ENCODE data around the gene RGS12.

RGS12 gene

DNA sequence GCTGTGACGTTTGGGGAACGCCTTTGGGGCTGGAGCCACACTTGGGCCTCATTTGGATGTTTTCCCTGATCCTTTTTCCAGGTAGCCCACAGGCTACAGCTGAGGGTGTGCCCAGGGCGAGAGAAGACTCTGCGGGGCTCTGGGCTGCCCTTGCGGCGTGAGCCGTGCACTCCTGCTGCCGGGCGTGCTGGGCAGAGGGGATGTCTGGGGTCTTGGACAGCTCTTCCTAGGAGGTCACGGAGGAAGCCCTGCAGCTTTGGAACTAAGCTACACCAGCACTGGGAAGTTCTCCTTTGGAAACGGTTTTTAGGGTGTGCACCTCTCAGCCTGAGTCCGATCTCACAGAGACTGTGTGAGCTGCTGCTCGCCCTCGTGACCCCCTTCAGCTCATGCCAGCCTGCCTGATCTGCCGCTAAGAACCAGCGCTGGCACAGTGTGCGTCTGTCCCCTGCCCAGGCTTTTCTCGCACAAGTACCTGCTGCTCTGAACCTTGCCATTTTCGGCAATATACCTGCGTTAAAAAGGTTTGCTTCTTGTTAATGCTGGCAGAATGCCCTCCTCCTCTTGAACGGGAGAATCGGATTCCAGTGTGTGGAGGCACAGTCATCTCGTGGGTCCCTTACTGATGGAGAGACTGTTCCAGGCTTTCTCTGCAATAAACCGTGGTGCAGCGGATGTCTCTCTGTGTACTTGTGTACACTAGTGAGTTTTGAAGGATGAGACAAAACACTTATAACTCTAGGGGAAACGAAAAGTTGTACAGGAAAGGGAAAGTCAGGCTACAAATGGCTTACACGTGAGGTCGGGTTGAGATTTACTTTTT is 29.6 kb upstream of the RGS12 start:
- Mint-ChIP-seq H3K36me3 (ENCODE audit: low read depth) (no peaks in the 10 kb centered on the region), H3K4me1 (ENCODE audit: low read depth) (no peaks in the 10 kb centered on the region), H3K27me3 (ENCODE audit: low read depth) (no peaks in the 10 kb centered on the region), H3K4me3 (no peak overlapping the region), H3K9me3 (no peaks in the 10 kb centered on the region), H3K27ac (no peak overlapping the region)

GRCh38 chr4:3263876-3264193 is 29.0 kb upstream of the RGS12 start:
- H3K4me1 Mint-ChIP-seq (ENCODE audit: low read depth), result no peaks in the 10 kb centered on the region
- no peaks in the 10 kb centered on the region for H3K27me3 Mint-ChIP-seq (ENCODE audit: low read depth)
- no peaks in the 10 kb centered on the region for H3K9me3 Mint-ChIP-seq
- no peak overlapping the region for H3K27ac Mint-ChIP-seq
- H3K4me3 Mint-ChIP-seq, result no peak overlapping the region
- H3K36me3 Mint-ChIP-seq (ENCODE audit: low read depth), result no peaks in the 10 kb centered on the region

GRCh38 chr4:3266076-3266475 is 26.7 kb upstream of the RGS12 start:
- Mint-ChIP-seq H3K27me3 (ENCODE audit: low read depth) (no peaks in the 10 kb centered on the region), H3K4me1 (ENCODE audit: low read depth) (no peaks in the 10 kb centered on the region), H3K4me3 (no peak overlapping the region), H3K36me3 (ENCODE audit: low read depth) (no peaks in the 10 kb centered on the region), H3K27ac (no peak overlapping the region), H3K9me3 (no peaks in the 10 kb centered on the region)

DNA sequence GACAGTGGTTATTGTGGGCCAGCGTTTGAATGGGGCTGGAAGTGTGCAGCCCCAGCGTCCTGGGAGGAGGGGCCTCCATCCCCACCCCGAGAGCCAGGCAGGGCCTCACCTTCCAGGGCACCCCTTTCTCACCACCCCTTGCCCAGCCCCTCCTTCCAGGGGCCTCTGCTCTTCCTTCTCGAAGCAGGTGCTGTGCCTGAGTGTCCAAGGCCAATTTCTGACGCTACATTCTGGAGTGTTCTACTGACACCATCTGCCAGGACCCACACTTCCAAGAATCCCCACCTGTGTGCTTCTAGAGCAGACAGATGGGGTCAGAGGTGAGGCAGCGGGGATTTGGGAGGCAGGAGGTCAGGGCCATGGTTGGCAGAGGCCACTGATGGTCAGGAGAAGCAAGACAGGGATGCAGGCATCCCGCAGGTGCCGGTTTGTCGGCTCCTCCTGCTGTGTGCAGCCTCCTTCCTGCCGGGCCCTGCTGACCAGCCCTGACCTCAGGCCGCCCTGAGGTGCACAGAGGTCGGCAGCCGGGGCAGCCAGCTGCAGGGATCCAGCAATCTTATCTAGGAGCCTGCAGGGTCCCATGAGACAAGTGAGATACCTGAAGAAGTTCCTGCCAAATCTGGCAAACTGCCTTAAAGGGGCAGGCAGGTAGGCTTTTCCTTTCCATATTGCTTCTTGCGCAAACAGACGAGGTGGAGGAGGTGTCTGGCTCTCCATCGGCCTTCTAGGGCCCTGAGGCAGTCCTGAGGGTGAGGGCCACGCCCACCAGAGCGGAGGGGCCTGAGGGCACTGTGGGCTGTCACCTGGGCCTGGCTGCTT is 25.0 kb upstream of the RGS12 start:
- Mint-ChIP-seq H3K9me3 (no peaks in the 10 kb centered on the region), H3K27ac (no peak overlapping the region), H3K4me1 (ENCODE audit: low read depth) (no peaks in the 10 kb centered on the region), H3K4me3 (no peak overlapping the region), H3K27me3 (ENCODE audit: low read depth) (no peaks in the 10 kb centered on the region), H3K36me3 (ENCODE audit: low read depth) (no peaks in the 10 kb centered on the region)

DNA sequence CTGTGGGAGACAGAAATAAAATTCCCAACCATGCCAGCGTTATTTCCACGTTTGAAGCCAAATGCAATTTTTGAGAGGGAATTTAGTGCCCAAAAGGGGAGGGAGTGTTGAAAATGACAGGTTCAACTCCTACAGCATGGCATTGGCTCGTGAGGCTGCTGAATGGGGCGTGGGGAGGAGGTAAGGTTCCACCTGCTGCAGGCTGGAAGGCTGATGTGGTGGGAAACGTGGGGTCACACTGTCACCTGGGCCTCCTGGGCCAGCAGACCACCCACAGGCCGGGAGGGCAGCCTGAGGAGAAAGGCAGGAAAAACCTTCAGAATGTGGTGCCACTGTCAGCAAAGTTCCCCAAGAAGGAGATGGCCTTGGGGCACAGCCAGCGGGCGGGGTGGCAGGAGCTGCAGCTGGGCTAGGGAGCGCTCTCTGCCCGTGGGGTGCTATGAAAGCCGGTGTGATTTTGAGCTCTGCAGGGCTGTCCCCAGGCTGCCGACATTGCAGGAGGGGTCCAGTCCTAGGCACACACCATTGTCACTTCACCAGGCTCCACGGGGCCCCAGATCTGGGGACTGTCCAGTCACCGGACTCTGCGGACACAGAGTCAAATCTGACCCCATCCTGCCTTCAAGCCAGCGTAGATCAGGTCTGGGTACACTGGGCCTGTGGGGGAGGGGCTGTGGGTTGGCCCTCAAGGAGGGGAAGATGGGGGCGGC is 24.3 kb upstream of the RGS12 start:
- Mint-ChIP-seq H3K27ac (no peak overlapping the region), H3K4me3 (no peak overlapping the region), H3K9me3 (no peaks in the 10 kb centered on the region), H3K4me1 (ENCODE audit: low read depth) (no peaks in the 10 kb centered on the region), H3K27me3 (ENCODE audit: low read depth) (peaks cover 3% of the 10 kb centered on the region), H3K36me3 (ENCODE audit: low read depth) (no peaks in the 10 kb centered on the region)

GRCh38 chr4:3269105-3269927 is 23.5 kb upstream of the RGS12 start:
- Mint-ChIP-seq H3K4me1 (ENCODE audit: low read depth) (no peaks in the 10 kb centered on the region), H3K4me3 (no peak overlapping the region), H3K9me3 (no peaks in the 10 kb centered on the region), H3K27me3 (ENCODE audit: low read depth) (peaks cover 4% of the 10 kb centered on the region), H3K36me3 (ENCODE audit: low read depth) (no peaks in the 10 kb centered on the region), H3K27ac (no peak overlapping the region)

DNA sequence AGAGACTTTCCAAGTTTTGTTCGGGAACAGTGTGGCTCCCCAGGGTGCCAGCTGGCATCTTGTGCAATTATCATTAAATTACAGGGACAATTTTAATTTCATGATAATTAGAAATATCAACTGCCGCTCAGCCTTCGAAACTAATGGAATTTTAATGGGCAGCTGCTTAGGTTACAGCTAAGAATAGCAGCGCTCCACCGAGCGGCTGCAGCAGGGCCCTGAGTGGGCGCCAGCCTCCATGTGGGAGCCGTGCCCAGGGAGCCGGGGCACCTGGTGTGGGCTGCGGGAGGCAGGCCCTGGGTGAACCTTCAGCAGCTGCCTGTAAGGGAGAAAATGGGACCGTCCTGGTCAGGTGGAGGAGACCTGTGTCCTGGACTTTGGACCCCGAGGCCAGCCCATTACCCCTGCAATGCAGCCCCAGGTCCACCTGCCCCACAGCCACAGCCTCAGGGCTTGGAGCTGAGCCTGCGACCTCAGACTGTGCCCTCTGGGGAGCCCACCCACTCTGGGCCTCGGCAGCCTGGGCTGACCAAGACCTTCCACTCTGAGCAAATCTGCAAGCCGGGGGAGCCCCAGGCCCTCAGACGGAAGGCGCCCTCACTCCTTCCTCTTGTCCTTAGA is 22.7 kb upstream of the RGS12 start:
- H3K36me3 Mint-ChIP-seq (ENCODE audit: low read depth), result no peaks in the 10 kb centered on the region
- H3K27ac Mint-ChIP-seq, result no peak overlapping the region
- no peaks in the 10 kb centered on the region for H3K9me3 Mint-ChIP-seq
- H3K27me3 Mint-ChIP-seq (ENCODE audit: low read depth), result peaks cover 4% of the 10 kb centered on the region
- H3K4me3 Mint-ChIP-seq, result no peak overlapping the region
- no peaks in the 10 kb centered on the region for H3K4me1 Mint-ChIP-seq (ENCODE audit: low read depth)

DNA sequence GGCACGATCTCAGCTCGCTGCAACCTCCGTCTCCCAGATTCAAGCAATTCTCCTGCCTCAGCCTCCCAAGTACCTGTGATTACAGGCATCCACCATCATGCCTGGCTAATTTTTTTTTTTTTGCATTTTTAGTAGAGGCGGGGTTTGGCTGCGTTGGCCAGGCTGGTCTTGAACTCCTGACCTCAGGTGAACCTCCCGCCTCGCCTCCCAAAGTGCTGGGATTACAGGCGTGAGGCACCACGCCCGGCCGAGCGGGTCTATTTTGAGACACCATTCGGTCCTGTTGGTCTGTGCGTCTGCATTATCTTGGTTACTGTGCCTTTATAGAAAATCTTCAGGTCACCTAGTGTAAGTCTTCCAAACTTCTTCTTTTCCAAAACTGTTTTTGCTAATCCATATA is 21.7 kb upstream of the RGS12 start:
- no peaks in the 10 kb centered on the region for H3K9me3 Mint-ChIP-seq
- no peaks in the 10 kb centered on the region for H3K36me3 Mint-ChIP-seq (ENCODE audit: low read depth)
- peaks cover 4% of the 10 kb centered on the region for H3K27me3 Mint-ChIP-seq (ENCODE audit: low read depth)
- H3K4me3 Mint-ChIP-seq, result no peak overlapping the region
- no peak overlapping the region for H3K27ac Mint-ChIP-seq
- H3K4me1 Mint-ChIP-seq (ENCODE audit: low read depth), result peaks cover 6% of the 10 kb centered on the region

DNA sequence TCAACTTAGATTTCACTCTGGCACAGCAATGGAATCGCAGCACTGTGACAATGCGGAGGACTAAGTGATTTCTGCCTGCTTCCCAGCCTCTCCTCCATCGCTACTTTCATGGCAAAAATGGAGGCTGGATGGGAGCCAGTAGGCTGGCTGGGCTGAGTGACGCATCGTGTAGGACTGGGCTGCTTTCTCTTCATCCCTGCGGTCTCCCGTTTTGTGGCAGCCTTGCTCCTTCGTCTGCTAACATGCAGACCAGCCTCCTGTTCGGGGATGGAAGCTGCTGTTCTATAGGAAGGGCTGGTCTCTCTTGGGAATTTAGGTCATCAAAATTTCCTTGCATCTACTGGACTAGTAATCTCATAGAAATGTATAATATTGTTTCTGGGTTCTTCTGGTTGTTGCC is 15.8 kb upstream of the RGS12 start:
- peaks cover 6% of the 10 kb centered on the region for H3K4me1 Mint-ChIP-seq (ENCODE audit: low read depth)
- peaks cover 6% of the 10 kb centered on the region for H3K36me3 Mint-ChIP-seq (ENCODE audit: low read depth)
- H3K27ac Mint-ChIP-seq, result no peak overlapping the region
- H3K9me3 Mint-ChIP-seq, result peaks cover 7% of the 10 kb centered on the region
- no peak overlapping the region for H3K4me3 Mint-ChIP-seq
- peaks cover 14% of the 10 kb centered on the region for H3K27me3 Mint-ChIP-seq (ENCODE audit: low read depth)

GRCh38 chr4:3280466-3280865 is 12.4 kb upstream of the RGS12 start:
- Mint-ChIP-seq H3K36me3 (ENCODE audit: low read depth) (peaks cover 6% of the 10 kb centered on the region), H3K27me3 (ENCODE audit: low read depth) (peaks cover 17% of the 10 kb centered on the region), H3K4me1 (ENCODE audit: low read depth) (peaks cover 6% of the 10 kb centered on the region), H3K9me3 (peaks cover 7% of the 10 kb centered on the region), H3K27ac (no peak overlapping the region), H3K4me3 (no peak overlapping the region)

- H3K27me3 Mint-ChIP-seq (ENCODE audit: low read depth), result peaks cover 16% of the 10 kb centered on the region
- peaks cover 2% of the 10 kb centered on the region for H3K36me3 Mint-ChIP-seq (ENCODE audit: low read depth)
- no peak overlapping the region for H3K4me3 Mint-ChIP-seq
- peaks cover 5% of the 10 kb centered on the region for H3K9me3 Mint-ChIP-seq
- no peaks in the 10 kb centered on the region for H3K4me1 Mint-ChIP-seq (ENCODE audit: low read depth)
- no peak overlapping the region for H3K27ac Mint-ChIP-seq
Observed at GRCh38 chr4:3283483-3283882, 9.3 kb upstream of the RGS12 start.

DNA sequence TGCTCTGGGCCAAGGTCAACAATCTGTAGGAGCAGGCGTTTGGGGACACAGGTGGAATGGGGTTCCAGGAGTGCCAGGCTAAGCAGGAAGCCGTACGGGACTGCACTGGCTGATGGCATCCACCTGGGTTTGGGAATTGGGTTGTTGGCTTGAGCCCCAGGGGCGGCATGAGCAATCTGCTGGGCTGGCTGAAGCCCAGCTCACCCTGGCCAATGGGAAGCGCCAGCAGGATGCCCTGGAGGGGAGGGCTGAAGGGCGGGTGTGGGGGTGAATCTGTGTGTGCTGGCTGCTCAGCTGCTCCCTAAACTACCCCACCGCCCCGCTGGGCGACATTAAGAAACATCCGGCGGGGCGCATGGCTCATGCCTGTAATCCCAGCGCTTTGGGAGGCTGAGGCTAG is 8.9 kb upstream of the RGS12 start:
- Mint-ChIP-seq H3K9me3 (peaks cover 2% of the 10 kb centered on the region), H3K4me3 (no peak overlapping the region), H3K27ac (no peak overlapping the region), H3K27me3 (ENCODE audit: low read depth) (peaks cover 15% of the 10 kb centered on the region), H3K4me1 (ENCODE audit: low read depth) (no peaks in the 10 kb centered on the region), H3K36me3 (ENCODE audit: low read depth) (peaks cover 1% of the 10 kb centered on the region)

DNA sequence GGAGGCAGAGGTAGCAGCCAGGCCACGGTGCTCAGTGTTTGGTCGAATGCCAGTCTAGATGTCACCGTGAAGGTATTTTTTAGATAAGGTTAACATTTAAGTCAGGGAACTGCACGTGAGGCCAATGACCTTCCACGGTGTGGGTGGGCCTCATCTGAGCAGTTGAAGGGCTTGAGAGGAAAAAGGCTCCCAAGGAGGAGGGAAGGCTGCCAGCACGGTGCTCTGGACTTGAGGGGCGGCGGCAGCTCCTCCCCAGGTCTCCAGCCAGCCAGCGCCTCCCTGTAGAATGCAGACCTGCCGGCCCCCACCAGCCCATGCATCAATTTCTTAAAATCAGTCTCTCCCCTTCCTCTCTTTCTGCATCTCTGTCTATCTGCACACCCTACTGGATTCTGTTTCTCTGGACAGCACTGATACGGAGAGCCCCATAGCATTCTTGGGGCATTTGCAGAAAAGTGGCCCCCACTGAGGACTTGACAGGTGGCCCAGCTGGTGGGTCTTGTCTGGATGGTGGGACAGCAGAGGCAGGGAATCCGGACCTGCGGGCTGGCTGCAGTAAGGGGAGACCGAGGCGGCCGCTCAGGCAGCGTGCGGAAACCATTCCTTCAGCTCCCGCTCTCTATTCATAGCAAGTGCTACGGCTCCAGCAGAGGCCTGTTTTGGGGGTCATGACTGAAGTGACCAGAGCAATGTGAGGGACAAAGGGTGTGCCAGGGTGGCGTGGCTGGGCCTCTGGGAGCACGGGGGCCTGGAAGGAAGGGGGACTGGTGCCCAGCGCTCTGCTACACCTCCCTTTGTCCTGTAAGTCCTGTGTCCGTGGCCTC is 7.9 kb upstream of the RGS12 start:
- peaks cover 21% of the 10 kb centered on the region for H3K27me3 Mint-ChIP-seq (ENCODE audit: low read depth)

More for the DNA sequence above, 7.9 kb upstream of the RGS12 start:
- no peaks in the 10 kb centered on the region for H3K4me1 Mint-ChIP-seq (ENCODE audit: low read depth)
- H3K36me3 Mint-ChIP-seq (ENCODE audit: low read depth), result no peaks in the 10 kb centered on the region
- no peaks in the 10 kb centered on the region for H3K9me3 Mint-ChIP-seq
- H3K27ac Mint-ChIP-seq, result no peak overlapping the region
- H3K4me3 Mint-ChIP-seq, result no peak overlapping the region

Data from T-helper 1 cell treated with Interleukin-12 subunit alpha and Interleukin-12 subunit beta and Interleukin-4 antibody, amounts not matched to agents 30 μg/mL and 1 μg/mL, for 36 hours (primary cell).